GM23338 (cell line): ENCODE data around the gene NFATC1. TPM values are rescaled to one million over a fixed set of nuclear protein-coding genes. Genes with fewer than 3 reads are reported as not detected.
A peak's percentile ranks its signal among the peaks of the same experiment; 100 is the strongest.
"Not testable (repeated sequence)": the region's sequence is repeated elsewhere in the genome, so short reads cannot be mapped to it uniquely, and the experiment has no call there.

Source experiments
- ATAC-seq: fragments of 200-7000 bp; cut with Tn5 transposase; 3 replicates; pipeline ENCODE4 v1.9.1; 2020
- DNase-seq: peaks from one replicate; pipeline ENCODE4 v3.0.0-alpha.2; 2015; ENCODE audit warnings: low spot score
- H2AFZ ChIP-seq: fragments of 200-600 bp; sonication (generic); 2 replicates; pipeline ENCODE4 v1.8.0; 2016; ENCODE audit warnings: antibody characterized with exemption, mild to moderate bottlenecking, moderate library complexity
- H3F3A ChIP-seq: fragments of 200-600 bp; sonication (generic); replicated peaks from 2 replicates; pipeline ENCODE4 v1.8.0; 2017; ENCODE audit warnings: antibody characterized with exemption, mixed run types, low read depth
- H3K27ac ChIP-seq: fragments of 200-600 bp; sonication (generic); 2 replicates; pipeline ENCODE4 v1.6.1; 2016; ENCODE audit warnings: low read depth
- H3K27me3 ChIP-seq: fragments of 200-600 bp; sonication (generic); 2 replicates; pipeline ENCODE4 v1.8.0; 2016; ENCODE audit warnings: mild to moderate bottlenecking, mixed run types, moderate library complexity; ENCODE audit not compliant: insufficient read depth
- H3K36me3 ChIP-seq: fragments of 200-600 bp; sonication (generic); 2 replicates; pipeline ENCODE4 v1.8.0; 2016; ENCODE audit warnings: mild to moderate bottlenecking; ENCODE audit not compliant: insufficient read depth
- H3K4me1 ChIP-seq: fragments of 200-600 bp; sonication (generic); 2 replicates; pipeline ENCODE4 v1.8.0; 2016; ENCODE audit warnings: mild to moderate bottlenecking, moderate library complexity; ENCODE audit not compliant: insufficient read depth
- H3K4me2 ChIP-seq: fragments of 200-600 bp; sonication (generic); 2 replicates; pipeline ENCODE4 v1.7.1; 2017; ENCODE audit warnings: mixed run types
- H3K4me3 ChIP-seq: fragments of 200-600 bp; sonication (generic); 2 replicates; pipeline ENCODE4 v1.6.1; 2016; ENCODE audit warnings: mixed run types
- H3K79me2 ChIP-seq: fragments of 200-600 bp; sonication (generic); replicated peaks from 2 replicates; pipeline ENCODE4 v1.8.0; 2017; ENCODE audit warnings: mild to moderate bottlenecking; ENCODE audit not compliant: insufficient read depth
- H3K9me2 ChIP-seq: fragments of 200-600 bp; sonication (generic); 2 replicates; pipeline ENCODE4 v1.8.0; 2017; ENCODE audit not compliant: insufficient read depth
- H4K20me1 ChIP-seq: fragments of 200-600 bp; sonication (generic); replicated peaks from 2 replicates; pipeline ENCODE4 v1.8.0; 2017; ENCODE audit warnings: mild to moderate bottlenecking; ENCODE audit not compliant: insufficient read depth
- H3K27ac Mint-ChIP-seq: 2 replicates; pipeline ENCODE4 v1.8.0; 2020; ENCODE audit warnings: inconsistent platforms, mild to moderate bottlenecking, moderate library complexity, mixed read lengths
- H3K27me3 Mint-ChIP-seq: 3 replicates; pipeline ENCODE4 v1.8.0; 2022; ENCODE audit warnings: low read depth, mild to moderate bottlenecking, moderate library complexity, mixed read lengths, inconsistent platforms; ENCODE audit not compliant: insufficient read depth, poor library complexity
- H3K36me3 Mint-ChIP-seq: 3 replicates; pipeline ENCODE4 v1.8.0; 2021; ENCODE audit warnings: low read depth, mild to moderate bottlenecking, inconsistent platforms, moderate library complexity, mixed read lengths
- H3K4me1 Mint-ChIP-seq: 3 replicates; pipeline ENCODE4 v1.8.0; 2020; ENCODE audit warnings: mild to moderate bottlenecking, inconsistent platforms, mixed read lengths
- H3K4me3 Mint-ChIP-seq: 3 replicates; pipeline ENCODE4 v1.8.0; 2021; ENCODE audit warnings: moderate library complexity, mild to moderate bottlenecking, inconsistent platforms, mixed read lengths
- H3K9me3 Mint-ChIP-seq: 3 replicates; pipeline ENCODE4 v1.8.0; 2020; ENCODE audit warnings: moderate library complexity, mild to moderate bottlenecking, inconsistent platforms, mixed read lengths
- JUNB ChIP-seq: IDR thresholded peaks from one replicate; pipeline ENCODE4 v1.6.1; 2016; ENCODE audit warnings: antibody characterized with exemption; ENCODE audit not compliant: unreplicated experiment
- NANOG ChIP-seq: IDR thresholded peaks from 2 replicates; pipeline ENCODE4 v1.6.1; 2016; ENCODE audit warnings: antibody characterized with exemption, borderline replicate concordance
- POLR2AphosphoS5 ChIP-seq: IDR thresholded peaks from 2 replicates; pipeline ENCODE4 v1.6.1; 2016; ENCODE audit warnings: antibody characterized with exemption, low read depth
- ZNF331 ChIP-seq: fragments of 250-450 bp; sonication (Bioruptor Pico); IDR thresholded peaks from 2 replicates; pipeline ENCODE4 v1.5.0; 2020; ENCODE audit warnings: low read depth, mild to moderate bottlenecking, moderate library complexity
- ZNF462 ChIP-seq: fragments of 250-450 bp; sonication (Bioruptor Pico); IDR thresholded peaks from 2 replicates; pipeline ENCODE4 v1.5.0; 2020; ENCODE audit warnings: mild to moderate bottlenecking, moderate library complexity
- polyA plus RNA-seq: library from polyadenylated mRNA; unstranded; fragments of >200 nt; fragmentation: Nextera tagmentation; extraction: Ambion mirVana; gene quantifications from 2 replicates; pipeline ENCODE4 v1.2.1, GENCODE V29; 2016
- total RNA-seq: library from RNA; depleted of rRNA; stranded (reverse); fragments of >200 nt; shearing (Covaris generic); gene quantifications from 2 replicates; pipeline ENCODE4 v1.2.3, GENCODE V29; 2014

The NFATC1 gene
- total and polyA plus RNA-seq, 2 experiments from 2014 or later = 3.9 to 6.4 TPM

- H3K27ac ChIP-seq, H3F3A ChIP-seq, DNase-seq, H3K4me2 ChIP-seq, H3K36me3 ChIP-seq, H3K79me2 ChIP-seq, H3K4me3 ChIP-seq, H2AFZ ChIP-seq, ATAC-seq, H3K4me3 Mint-ChIP-seq, H3K36me3 Mint-ChIP-seq, H3K4me1 ChIP-seq, H3K27ac Mint-ChIP-seq, H4K20me1 ChIP-seq, H3K27me3 ChIP-seq, H3K9me2 ChIP-seq: not testable (repeated sequence)
- H3K4me1 Mint-ChIP-seq = peaks cover 11% of the 10 kb centered on the region
- H3K9me3 Mint-ChIP-seq = peaks cover 12% of the 10 kb centered on the region
- H3K27me3 Mint-ChIP-seq = peaks cover 16% of the 10 kb centered on the region
Measured at GRCh38 chr18:79504495-79504894, 108.8 kb downstream of the NFATC1 start.

GRCh38 chr18:79505465-79505864 is 109.7 kb downstream of the NFATC1 start:
- not testable (repeated sequence) for H3K9me3 Mint-ChIP-seq, DNase-seq, H4K20me1 ChIP-seq, H3K36me3 ChIP-seq, H3K27ac ChIP-seq, H3K4me1 ChIP-seq, H3K27me3 ChIP-seq, H3K4me3 ChIP-seq, H2AFZ ChIP-seq, H3K9me2 ChIP-seq, H3K36me3 Mint-ChIP-seq, H3K4me3 Mint-ChIP-seq, ATAC-seq, H3K4me2 ChIP-seq, H3K27ac Mint-ChIP-seq, H3K79me2 ChIP-seq, H3F3A ChIP-seq
- Mint-ChIP-seq H3K27me3 (peaks cover 18% of the 10 kb centered on the region), H3K4me1 (peaks cover 11% of the 10 kb centered on the region)

- Histone ChIP-seq H3F3A (no peaks in the 10 kb centered on the region), H3K4me1 (peaks cover 8% of the 10 kb centered on the region), H3K4me3 (no peak overlapping the region), H2AFZ (peak overlapping the region; percentile 80; the same call in 1 of the 2 replicates), H3K36me3 (no peaks in the 10 kb centered on the region), H4K20me1 (no peaks in the 10 kb centered on the region), H3K4me2 (no peak overlapping the region), H3K79me2 (no peaks in the 10 kb centered on the region), H3K27me3 (no peaks in the 10 kb centered on the region), H3K27ac (no peak overlapping the region), H3K9me2 (no peaks in the 10 kb centered on the region)
- TF ChIP-seq POLR2AphosphoS5 = no peak
- no peak for TF ChIP-seq JUNB
- TF ChIP-seq ZNF462 (CRISPR knock-in tag) = no peak
- TF ChIP-seq NANOG = no peak
- TF ChIP-seq ZNF331 (CRISPR knock-in tag) = no peak
- Mint-ChIP-seq H3K4me3 (peak overlapping the region; percentile 37; the same call in 1 of the 3 replicates), H3K27me3 (peaks cover 20% of the 10 kb centered on the region), H3K36me3 (peaks cover 5% of the 10 kb centered on the region; the same call in 1 of the 3 replicates), H3K27ac (no peak overlapping the region), H3K4me1 (peaks cover 11% of the 10 kb centered on the region), H3K9me3 (peaks cover 5% of the 10 kb centered on the region; the same call in 1 of the 3 replicates)
- DNase-seq = no peak
- ATAC-seq = peak; percentile 48
Measured at GRCh38 chr18:79506191-79507075, 110.7 kb downstream of the NFATC1 start.
